Cardiac fibroblast (primary cell): ENCODE measurements around the gene TMEM135.
"Not testable (repeated sequence)": the region's sequence is repeated elsewhere in the genome, so short reads cannot be mapped to it uniquely, and the experiment has no call there.

Source experiments
- DNase-seq, 2 donors: peaks; one replicate each; pipeline versions ENCODE4 v3.0.0 to v3.0.0-alpha.2; 2010; ENCODE audit warnings: low read depth in 2 of 2
- H3K4me3 ChIP-seq, 2 donors: replicated peaks in 1 of 2; 1 replicate in 1 of 2; 2 replicates in 1 of 2; pipeline ENCODE4 v1.5.1; 2011; ENCODE audit warnings: low read depth in 2 of 2, low read length in 2 of 2, mild to moderate bottlenecking in 2 of 2, moderate library complexity in 1 of 2
- TF ChIP-seq, protein P1 (sequence below): IDR thresholded peaks from one replicate; pipeline ENCODE4 v1.5.1; 2011; ENCODE audit warnings: low read depth, mild to moderate bottlenecking, low read length, inconsistent platforms

TMEM135 gene

DNA sequence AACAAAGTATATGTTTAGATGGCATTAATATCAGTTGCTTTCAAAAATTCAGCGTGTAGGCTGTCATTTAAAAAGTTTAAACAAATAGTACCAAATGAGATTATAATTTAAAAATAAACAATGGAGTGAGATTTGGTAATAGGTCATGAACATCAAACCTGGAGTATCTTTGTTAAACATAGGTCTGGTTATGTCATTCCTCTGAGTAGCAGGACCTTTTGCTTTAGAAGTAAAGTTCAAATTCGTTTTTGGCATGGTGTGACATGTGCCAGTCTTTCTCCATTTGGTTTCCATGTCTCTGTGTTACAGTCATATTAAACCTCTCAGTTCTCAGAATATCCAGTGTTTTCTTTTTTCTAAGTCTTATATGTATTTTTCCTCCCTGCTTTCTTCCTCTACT lies 242.4 kb downstream of the TMEM135 start:
- TF ChIP-seq, protein P1, sequence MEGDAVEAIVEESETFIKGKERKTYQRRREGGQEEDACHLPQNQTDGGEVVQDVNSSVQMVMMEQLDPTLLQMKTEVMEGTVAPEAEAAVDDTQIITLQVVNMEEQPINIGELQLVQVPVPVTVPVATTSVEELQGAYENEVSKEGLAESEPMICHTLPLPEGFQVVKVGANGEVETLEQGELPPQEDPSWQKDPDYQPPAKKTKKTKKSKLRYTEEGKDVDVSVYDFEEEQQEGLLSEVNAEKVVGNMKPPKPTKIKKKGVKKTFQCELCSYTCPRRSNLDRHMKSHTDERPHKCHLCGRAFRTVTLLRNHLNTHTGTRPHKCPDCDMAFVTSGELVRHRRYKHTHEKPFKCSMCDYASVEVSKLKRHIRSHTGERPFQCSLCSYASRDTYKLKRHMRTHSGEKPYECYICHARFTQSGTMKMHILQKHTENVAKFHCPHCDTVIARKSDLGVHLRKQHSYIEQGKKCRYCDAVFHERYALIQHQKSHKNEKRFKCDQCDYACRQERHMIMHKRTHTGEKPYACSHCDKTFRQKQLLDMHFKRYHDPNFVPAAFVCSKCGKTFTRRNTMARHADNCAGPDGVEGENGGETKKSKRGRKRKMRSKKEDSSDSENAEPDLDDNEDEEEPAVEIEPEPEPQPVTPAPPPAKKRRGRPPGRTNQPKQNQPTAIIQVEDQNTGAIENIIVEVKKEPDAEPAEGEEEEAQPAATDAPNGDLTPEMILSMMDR: no peak
- no peak overlapping the region for H3K4me3 ChIP-seq
- DNase-seq: no peak

DNA sequence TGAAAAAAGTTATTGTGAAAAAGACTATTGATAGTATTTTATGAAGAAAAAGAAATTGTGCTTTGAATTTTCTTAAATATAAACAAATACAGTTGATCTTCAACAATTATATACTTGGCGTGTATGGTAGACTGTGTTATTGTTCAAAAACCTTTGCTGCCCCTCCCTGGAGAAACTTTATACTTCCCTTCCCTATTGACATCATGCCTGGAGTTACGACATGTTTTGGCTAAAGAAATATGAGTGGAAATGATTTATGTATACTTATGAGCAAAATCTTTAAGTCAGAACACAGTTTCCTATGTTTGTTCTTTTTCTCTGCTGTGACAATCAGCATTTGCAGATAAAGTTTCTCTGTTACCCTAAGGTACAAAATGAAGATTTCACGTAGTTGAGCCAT lies 243.8 kb downstream of the TMEM135 start:
- H3K4me3 ChIP-seq: no peak overlapping the region
- peak; percentile 89 to 90 for DNase-seq
- TF ChIP-seq, protein P1: peak; percentile 15

DNA sequence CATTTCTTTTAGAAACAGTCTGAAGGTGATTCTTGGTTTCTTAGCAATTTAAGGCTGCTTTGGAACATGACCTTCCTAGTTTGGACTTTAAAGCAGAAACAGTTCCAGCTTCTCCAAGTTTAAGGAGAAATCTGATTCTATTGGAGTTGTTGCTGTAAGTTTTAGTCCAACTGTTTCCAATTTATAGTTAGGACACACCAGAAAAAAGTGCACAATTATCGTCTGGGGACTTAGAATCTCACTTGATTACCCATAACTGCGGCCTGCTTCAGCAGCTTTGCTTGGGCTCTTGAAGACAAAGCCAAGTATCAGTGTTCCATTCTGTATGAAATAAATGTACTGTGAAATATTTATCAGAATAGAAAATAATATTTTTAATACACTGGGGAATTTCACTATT lies 246.6 kb downstream of the TMEM135 start:
- TF ChIP-seq, protein P1: no peak
- no peak overlapping the region for H3K4me3 ChIP-seq
- no peak for DNase-seq

DNA sequence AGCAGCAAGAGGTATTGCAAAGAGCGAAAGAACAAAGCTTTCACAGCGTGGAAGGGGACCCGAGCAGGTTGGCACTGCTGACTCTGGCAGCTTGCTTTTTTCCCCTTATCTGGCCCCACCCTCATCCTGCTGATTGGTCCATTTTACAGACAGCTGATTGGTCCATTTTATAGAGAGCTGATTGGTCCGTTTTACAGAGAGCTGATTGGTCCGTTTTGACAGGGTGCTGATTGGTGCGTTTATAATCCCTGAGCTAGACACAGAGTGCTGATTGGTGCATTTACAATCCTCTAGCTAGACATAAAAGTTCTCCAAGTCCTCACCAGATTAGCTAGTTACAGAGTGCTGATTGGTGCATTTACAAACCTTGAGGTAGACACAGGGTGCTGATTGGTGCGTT lies 247.9 kb downstream of the TMEM135 start:
- H3K4me3 ChIP-seq, DNase-seq: not testable (repeated sequence)

DNA sequence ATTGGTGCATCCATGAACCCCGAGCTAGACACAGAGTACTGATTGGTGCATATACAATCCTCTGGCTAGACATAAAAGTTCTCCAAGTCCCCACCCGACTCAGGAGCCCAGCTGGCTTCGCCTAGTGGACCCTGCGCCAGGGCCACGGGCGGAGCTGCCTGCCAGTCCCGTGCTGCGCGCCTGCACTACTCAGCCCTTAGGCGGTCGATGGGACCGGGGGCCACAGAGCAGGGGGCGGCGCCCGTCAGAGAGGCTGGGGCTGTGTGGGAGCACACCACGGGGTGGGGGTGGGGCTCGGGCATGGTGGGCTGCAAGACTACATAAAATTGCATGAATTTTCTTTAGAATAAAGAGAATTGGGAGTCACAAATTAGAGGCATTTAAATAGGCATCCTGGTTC lies 248.6 kb downstream of the TMEM135 start:
- no peak overlapping the region for H3K4me3 ChIP-seq
- TF ChIP-seq, protein P1: no peak

DNA sequence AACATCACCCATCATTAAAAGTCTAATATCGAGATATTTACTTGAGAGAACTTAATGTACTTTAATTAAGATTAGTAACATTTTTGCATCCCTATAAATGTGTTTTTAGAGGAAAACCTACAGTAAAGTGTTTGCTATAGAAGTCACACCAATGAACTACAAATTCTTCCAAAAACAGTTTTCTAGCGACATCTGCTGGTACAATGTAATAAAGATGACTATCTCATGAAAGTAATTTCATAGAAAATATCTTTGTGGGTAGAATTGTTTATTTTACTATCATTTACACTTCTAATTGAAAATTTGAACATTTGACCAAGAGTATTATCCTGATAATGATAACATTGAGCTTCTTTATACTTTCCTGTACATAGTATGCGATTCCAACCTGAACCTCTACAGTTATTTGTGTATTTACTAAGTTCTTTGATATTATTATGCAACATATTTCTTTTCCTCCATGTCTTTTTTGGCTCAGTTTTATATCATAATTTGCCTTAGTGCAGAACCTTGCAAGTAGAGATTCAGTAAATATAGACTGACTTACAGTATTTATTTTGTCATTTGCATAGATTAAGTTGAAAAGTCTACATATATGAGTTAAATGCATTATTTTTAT lies 252.7 kb downstream of the TMEM135 start:
- DNase-seq: peak; percentile 79 to 81
- H3K4me3 ChIP-seq: no peak overlapping the region
- TF ChIP-seq, protein P1: peak; percentile 44

More for the DNA sequence above, 248.6 kb downstream of the TMEM135 start:
- no peak for DNase-seq

DNA sequence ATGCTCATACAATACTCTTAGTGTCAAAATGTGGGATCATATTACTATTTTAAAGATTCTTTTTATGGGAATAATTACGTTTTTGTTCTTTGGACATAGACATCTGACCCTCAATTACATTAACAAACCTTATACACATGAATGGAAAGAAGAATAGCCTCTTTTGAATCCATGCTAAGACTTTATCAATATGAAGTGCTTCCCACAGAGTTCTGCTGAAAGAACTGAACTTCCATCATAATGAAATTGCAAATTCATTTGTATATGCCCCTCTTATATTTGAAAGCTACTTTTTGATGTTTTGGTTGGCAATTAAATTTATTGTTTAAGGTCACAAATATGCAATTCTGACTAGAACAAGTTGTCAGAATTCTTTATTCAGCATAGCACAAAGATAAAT lies 254.9 kb downstream of the TMEM135 start:
- no peak for DNase-seq
- H3K4me3 ChIP-seq: no peak overlapping the region
- TF ChIP-seq, protein P1: no peak
